ENCODE data around the gene IFITM10. TPM values are rescaled to one million over a fixed set of nuclear protein-coding genes. Genes with fewer than 3 reads are reported as not detected.

The IFITM10 gene
- total RNA-seq, 1 donor from 2014 or later, result 0.66 TPM

GRCh38 chr11:1727096-1727690 lies 23.2 kb downstream of the IFITM10 start:
- intact Hi-C loops (cut with micrococcal nuclease), result no loop called here

- intact Hi-C loops (cut with micrococcal nuclease), result no loop called here
Observed at GRCh38 chr11:1719781-1720180, 30.6 kb downstream of the IFITM10 start.

DNA sequence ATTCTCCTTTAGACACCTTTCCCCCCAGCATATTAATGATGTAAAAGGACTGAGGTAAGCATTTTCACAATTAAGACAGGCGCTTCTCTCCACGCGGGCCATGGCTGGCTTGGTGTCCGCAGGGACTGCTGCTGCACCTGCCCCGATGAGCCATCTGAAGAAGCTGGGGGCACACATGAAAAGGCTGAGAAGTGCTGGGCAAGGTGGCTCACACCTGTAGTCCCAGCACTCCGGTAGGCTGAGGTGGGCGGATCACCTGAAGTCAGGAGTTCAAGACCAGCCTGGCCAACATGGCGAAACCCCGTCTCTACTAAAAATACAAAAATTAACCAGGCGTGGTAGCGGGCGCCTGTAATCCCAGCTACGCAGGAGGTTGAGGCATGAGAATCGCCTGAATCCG lies 32.1 kb downstream of the IFITM10 start:
- intact Hi-C loops (cut with micrococcal nuclease), result no loop called here

DNA sequence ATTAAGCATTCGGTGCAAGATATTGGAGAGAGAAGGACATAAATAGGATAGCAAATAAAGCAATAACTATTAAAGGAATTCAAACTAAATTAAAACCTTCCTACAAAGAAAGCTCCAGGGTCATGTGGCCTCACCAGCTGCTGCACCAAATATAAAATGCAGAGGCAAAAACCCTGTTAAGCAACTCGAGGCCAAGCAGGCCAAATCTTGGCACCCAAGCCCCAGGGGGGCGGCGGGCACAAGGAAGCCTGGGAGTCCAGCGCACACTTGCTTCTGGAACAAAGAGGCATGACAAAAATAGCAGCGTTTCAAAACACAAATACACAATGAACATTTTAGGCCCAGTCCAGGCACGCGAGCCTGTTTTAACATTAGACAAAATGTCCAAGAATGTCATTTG lies 32.6 kb downstream of the IFITM10 start:
- intact Hi-C loops (cut with micrococcal nuclease), result no loop called here

- intact Hi-C loops (cut with micrococcal nuclease), result no loop called here
Observed at GRCh38 chr11:1714908-1715885, 35.2 kb downstream of the IFITM10 start.

- intact Hi-C loops (cut with micrococcal nuclease), result no loop called here
Observed at GRCh38 chr11:1708716-1709115, 41.7 kb downstream of the IFITM10 start.

GRCh38 chr11:1707751-1708150 lies 42.6 kb downstream of the IFITM10 start:
- intact Hi-C loops (cut with micrococcal nuclease), result no loop called here

- intact Hi-C loops (cut with micrococcal nuclease), result no loop called here
Observed at GRCh38 chr11:1706634-1707400, 43.6 kb downstream of the IFITM10 start.

- intact Hi-C loops (cut with micrococcal nuclease), result no loop called here
Observed at GRCh38 chr11:1705126-1706052, 45.0 kb downstream of the IFITM10 start.

DNA sequence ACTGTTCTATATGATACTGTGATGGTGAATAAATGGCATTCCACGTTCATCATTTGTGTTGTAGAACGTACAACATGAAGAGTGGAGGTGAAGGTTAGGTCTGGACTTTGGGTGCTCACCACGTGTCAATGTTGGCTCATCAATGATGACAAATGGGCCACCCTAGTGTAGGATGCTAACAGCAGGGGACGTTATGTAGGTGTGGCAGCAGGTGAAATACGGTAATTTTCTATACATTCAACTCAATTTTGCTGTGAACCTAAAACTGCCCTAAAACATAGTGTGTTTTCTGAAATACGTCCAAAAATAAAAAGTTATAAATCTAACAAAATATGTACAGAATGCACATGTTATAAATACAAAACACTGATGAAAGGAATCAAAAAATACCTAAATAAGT lies 47.2 kb downstream of the IFITM10 start:
- intact Hi-C loops (cut with micrococcal nuclease), result no loop called here

DNA sequence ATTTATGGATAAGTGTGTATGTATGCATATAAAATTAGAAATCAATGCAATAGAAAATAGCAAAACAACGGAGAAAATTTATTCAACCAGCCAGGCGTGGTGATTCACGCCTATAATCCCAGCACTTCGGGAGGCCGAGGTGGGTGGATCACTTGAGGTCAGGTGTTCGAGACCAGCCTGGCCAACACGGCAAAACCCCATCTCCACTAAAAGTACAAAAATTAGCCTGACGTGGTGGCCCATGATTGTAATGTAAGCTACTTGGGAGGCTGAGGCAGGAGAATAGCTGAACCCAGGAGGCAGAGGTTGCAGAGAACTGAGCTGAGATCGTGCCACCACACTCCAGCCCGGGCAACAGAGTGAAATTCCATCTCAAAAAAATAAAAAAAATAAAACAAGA lies 47.9 kb downstream of the IFITM10 start:
- intact Hi-C loops (cut with micrococcal nuclease), result no loop called here

DNA sequence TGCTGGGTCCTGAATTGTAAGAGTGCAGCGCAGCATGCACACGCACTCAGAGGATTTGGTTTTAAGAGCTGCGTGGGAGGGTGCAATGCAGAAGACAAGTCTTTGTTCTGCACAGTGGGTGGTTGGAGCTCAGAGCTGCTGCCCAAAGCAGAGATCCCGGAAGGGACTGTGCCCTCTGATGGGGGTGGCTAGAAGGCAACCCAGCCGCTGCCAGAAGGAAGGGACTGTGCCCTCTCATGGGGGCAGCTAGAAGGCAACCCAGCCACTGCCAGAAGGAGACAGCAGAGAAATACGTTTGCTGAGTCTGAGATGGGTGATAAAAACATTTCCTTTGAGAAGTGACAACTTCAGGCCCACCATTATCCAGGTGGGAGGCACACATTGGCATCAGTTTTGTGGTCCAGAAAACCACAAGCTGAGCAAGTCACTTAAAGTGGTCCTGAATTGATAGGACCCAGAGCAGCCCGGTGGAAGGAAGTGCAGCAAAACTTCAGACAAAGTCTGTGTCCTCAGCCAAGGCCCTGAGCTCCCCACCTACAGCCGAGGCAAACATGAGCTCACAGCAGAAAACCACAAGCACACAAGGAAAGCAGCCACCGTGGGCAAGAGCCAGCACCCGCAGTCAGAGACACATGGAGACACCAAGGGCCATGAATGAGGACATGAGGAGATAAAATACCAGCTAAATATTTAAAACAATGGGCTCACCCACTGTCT lies 49.1 kb downstream of the IFITM10 start:
- intact Hi-C loops (cut with micrococcal nuclease), result no loop called here

DNA sequence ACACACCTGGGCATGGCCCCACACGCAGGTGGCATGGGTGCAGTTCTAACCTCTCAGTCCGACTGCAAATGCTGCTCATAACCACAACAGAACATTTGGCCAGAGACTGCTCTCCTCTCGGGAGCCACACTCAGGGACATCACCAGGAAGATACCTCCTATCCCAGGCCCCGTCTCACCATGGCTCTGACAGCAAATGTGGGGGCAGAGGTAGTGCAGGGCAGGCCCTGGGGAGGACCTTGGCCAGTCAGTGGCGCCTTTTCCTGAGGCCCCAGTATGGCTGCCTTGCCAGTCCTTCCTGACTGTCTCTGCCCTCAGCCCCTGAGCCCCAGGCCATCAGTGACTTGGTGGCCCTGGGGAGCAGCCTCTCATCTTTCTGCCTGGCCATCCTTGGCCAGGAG lies 50.6 kb downstream of the IFITM10 start:
- intact Hi-C loops (cut with micrococcal nuclease), result loop anchor here (10.0 kb wide), 1 partner anchor 55 kb away; the partner anchor contains the start of gene IFITM10

DNA sequence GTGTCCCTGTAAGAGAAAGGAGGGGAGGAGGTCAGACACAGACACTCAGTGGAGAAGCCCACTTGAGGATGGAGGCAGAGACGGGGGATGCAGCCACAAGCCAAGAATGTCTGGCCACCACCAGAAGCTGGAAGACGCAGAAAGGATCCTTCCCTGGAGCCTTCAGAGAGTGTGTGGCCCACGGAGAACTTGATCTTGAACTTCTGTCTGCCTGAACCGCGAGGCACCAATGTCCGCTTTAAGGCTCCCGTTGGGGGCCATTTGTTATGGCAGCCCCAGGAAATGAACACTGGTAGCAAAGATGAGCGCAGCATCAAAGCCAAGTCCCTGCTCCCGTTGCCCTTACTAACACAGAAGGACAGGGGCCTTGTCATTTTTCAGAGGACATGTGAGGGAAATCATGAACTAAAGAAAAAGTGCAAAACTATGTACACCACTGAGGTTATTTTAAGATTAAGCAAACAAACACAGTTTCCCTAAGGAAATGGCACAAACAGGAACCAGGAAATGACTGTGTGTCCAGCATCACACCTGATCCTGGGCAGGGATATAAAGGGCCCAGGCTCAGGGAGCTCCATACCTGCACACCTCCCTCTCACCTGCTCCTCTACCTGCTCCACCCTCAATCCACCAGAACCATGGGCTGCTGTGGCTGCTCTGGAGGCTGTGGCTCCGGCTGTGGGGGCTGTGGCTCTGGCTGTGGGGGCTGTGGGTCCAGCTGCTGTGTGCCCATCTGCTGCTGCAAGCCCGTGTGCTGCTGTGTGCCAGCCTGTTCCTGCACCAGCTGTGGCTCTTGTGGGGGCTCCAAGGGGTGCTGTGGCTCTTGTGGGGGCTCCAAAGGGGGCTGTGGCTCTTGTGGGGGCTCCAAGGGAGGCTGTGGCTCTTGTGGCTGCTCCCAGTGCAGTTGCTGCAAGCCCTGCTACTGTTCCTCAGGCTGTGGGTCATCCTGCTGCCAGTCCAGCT lies 53.5 kb downstream of the IFITM10 start, which contains the start of gene KRTAP5-6:
Gene KRTAP5-6 (plus strand): TSS at position 588 of the 963 bp plus-strand sequence. CDS start 51 bp downstream, at position 639.
- intact Hi-C loops (cut with micrococcal nuclease), result loop anchor here (10.0 kb wide), 1 partner anchor 58 kb away; the partner anchor contains the start of gene IFITM10

DNA sequence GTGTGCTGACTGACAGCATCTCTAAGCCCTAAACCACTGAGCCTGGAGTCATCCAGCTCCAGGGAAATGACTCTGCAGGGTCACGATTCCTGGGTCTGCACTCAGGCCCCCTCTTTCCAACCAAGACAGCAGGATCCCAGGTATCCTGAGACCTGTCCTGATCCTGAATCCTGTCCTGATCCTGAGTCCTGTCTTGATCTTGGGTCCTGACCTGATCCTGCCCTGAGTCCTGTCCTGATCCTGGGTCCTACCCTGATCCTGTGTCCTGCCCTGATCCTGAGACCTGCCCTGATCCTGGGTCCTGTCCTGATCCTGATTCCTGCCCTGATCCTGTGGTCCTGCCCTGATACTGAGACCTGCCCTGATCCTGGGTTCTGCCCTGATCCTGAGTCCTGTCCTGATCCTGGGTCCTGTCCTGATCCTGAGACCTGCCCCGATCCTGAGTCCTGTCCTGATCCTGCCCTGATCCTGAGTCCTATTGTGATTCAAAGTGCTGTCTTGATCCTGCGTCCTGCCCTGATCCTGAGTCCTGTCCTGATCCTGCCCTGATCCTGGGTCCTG lies 54.8 kb downstream of the IFITM10 start:
- intact Hi-C loops (cut with micrococcal nuclease), result loop anchor here (10.0 kb wide), 1 partner anchor 59 kb away; the partner anchor contains the start of gene IFITM10

DNA sequence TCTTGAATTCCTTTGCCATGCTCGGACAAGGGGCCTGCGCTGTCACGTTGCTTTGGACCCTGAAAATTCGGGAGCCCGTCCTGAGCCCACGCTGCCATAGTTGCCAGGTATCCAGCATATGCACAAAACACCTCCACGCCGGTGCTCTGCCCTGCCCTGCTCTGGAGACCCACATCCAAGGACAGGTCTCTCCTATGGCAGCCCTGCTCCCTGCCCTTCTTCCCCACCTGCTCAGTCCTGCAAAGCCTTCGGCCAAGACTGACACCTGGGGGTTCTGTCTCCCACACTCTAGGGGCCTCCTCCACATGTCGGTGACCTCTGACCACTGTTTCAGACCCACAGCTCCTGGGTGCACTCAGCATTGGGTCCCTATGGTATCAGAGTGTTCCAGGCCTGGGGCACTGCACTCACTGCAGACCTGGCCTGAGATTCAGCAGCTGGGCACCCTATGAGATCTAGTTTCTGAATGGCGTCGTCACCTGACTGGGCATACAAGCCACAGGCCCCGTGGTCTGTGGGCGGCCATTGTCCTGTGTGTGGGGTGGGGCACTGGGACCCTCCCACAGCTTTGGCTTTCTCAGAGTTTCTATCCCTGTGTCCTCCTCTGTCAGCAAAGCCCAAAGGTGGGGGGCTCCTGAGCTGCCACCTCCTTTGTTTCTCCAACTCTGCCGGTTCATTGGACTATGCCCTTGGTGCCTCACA lies 55.4 kb downstream of the IFITM10 start:
- intact Hi-C loops (cut with micrococcal nuclease), result loop anchor here (1.0 to 10.0 kb wide), 2 partner anchors 60 to 137 kb away; partner anchors contain the start of gene IFITM10

DNA sequence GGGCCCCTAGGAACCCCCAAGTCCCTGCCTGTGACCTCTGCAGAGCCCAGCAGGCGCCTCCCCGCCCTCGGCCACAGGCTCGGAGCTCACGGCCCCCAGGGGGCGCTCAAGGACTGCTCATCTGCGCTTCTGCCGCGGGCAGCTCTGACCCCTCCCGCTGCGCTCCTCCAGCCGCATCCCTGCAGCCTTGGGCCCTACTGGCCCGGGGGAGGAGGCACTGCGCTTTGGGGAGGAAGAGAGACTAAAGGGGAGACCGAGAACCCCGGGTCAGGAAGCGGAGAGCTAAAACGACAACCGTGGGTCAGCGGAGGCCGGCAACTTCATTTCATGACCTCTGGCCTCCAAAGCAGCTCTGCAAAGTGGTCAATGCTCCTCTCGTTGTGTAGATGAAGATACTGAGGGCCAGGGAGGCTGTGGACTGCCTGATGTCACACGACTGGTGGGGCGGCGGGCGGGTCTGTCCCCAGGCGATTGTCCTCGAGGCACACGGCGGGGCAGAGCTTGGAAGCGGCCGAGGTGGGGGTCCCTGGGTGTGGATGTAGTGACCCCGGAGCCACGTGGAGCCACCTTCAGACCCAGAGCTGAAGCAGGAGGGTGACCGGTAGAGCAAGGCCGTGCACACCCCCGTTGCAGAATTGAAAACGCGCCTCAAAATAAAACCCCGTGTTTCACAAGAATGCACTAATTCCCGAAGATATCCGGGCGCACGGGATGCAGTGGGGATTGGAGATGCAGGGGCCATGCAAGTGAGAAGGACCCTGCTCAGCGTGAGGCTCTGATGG lies 56.1 kb downstream of the IFITM10 start:
- intact Hi-C loops (cut with micrococcal nuclease), result loop anchor here (1.0 to 10.0 kb wide), 2 partner anchors 61 to 138 kb away; partner anchors contain the start of gene IFITM10
